Activated CD4-positive, alpha-beta T cell treated with anti-CD3 and anti-CD28 coated beads, Interleukin-2, amount 50 U/mL, for 4 hours (primary cell): ENCODE data around the gene EYA2.
"Not testable (repeated sequence)": the region's sequence is repeated elsewhere in the genome, so short reads cannot be mapped to it uniquely, and the experiment has no call there.

Source experiments
- DNase-seq, 2 experiments: peaks; one replicate each; pipeline ENCODE4 v3.0.0-alpha.2; 2020

EYA2 gene

GRCh38 chr20:46894579-46894958 lies at the start of gene EYA2:
TSS of gene EYA2 (plus strand) at chr20:46894843. CDS start at chr20:46990011, 95,168 bp downstream.
- DNase-seq = no peak

- no peak for DNase-seq
Measured at GRCh38 chr20:46844965-46845364, 49.7 kb upstream of the EYA2 start.

GRCh38 chr20:46849269-46849668 lies 45.4 kb upstream of the EYA2 start:
- DNase-seq = no peak

- no peak for DNase-seq
Measured at GRCh38 chr20:46849751-46850150, 44.9 kb upstream of the EYA2 start.

GRCh38 chr20:46850416-46850815 lies 44.2 kb upstream of the EYA2 start:
- no peak for DNase-seq

GRCh38 chr20:46850896-46851295 lies 43.7 kb upstream of the EYA2 start:
- DNase-seq = no peak

GRCh38 chr20:46851746-46852145 lies 42.9 kb upstream of the EYA2 start:
- no peak for DNase-seq

- DNase-seq = no peak
Measured at GRCh38 chr20:46852313-46852712, 42.3 kb upstream of the EYA2 start.

GRCh38 chr20:46853926-46854325 lies 40.7 kb upstream of the EYA2 start:
- DNase-seq = no peak

GRCh38 chr20:46857061-46857831 lies 37.4 kb upstream of the EYA2 start:
- no peak for DNase-seq

GRCh38 chr20:46865824-46866223 lies 28.8 kb upstream of the EYA2 start:
- DNase-seq = no peak

GRCh38 chr20:46870041-46870440 lies 24.6 kb upstream of the EYA2 start:
- no peak for DNase-seq

- DNase-seq = no peak
Measured at GRCh38 chr20:46872328-46873211, 22.1 kb upstream of the EYA2 start.

- DNase-seq = no peak
Measured at GRCh38 chr20:46875059-46875458, 19.6 kb upstream of the EYA2 start.

- DNase-seq = no peak
Measured at GRCh38 chr20:46879386-46879785, 15.3 kb upstream of the EYA2 start.

- DNase-seq = not testable (repeated sequence)
Measured at GRCh38 chr20:46879963-46880362, 14.7 kb upstream of the EYA2 start.

- DNase-seq = no peak
Measured at GRCh38 chr20:46883892-46884291, 10.8 kb upstream of the EYA2 start.

GRCh38 chr20:46890682-46891081 lies 4.0 kb upstream of the EYA2 start:
- DNase-seq = no peak

- no peak for DNase-seq
Measured at GRCh38 chr20:46893051-46893450, 1.6 kb upstream of the EYA2 start.

- no peak for DNase-seq
Measured at GRCh38 chr20:46893877-46894578, 615 bp upstream of the EYA2 start.

GRCh38 chr20:46894971-46895905 lies 595 bp downstream of the EYA2 start:
- no peak for DNase-seq

GRCh38 chr20:46895906-46896242 lies 1.2 kb downstream of the EYA2 start:
- no peak for DNase-seq
